Stomach (tissue), 4 donors: ENCODE results near the gene CAPN2.

Experiments
- CTCF ChIP-seq, 7 experiments: fragments of 450-650 bp in 4 of 7; fragments of 200-600 bp in 3 of 7; sonication (generic) in 3 of 7; IDR thresholded peaks; one replicate each; pipeline ENCODE4 v1.5.1; 2016 to 2019; ENCODE audit warnings: antibody characterized with exemption in 7 of 7, control low read depth in 2 of 7, mild to moderate bottlenecking in 1 of 7
- EP300 ChIP-seq: sonication (generic); formaldehyde crosslinking; IDR thresholded peaks from one replicate; pipeline ENCODE4 v1.6.1; 2017; ENCODE audit warnings: antibody characterized with exemption
- POLR2A ChIP-seq, 4 donors: fragments of 450-650 bp; IDR thresholded peaks; one replicate each; pipeline ENCODE4 v1.6.1; 2016; ENCODE audit warnings: antibody characterized with exemption in 4 of 4, control low read depth in 2 of 4, mild to moderate bottlenecking in 1 of 4, moderate library complexity in 1 of 4
- POLR2AphosphoS5 ChIP-seq, 3 donors: sonication (generic); formaldehyde crosslinking; IDR thresholded peaks; one replicate each; pipeline ENCODE4 v1.6.1; 2016; ENCODE audit warnings: antibody characterized with exemption in 3 of 3

DNA sequence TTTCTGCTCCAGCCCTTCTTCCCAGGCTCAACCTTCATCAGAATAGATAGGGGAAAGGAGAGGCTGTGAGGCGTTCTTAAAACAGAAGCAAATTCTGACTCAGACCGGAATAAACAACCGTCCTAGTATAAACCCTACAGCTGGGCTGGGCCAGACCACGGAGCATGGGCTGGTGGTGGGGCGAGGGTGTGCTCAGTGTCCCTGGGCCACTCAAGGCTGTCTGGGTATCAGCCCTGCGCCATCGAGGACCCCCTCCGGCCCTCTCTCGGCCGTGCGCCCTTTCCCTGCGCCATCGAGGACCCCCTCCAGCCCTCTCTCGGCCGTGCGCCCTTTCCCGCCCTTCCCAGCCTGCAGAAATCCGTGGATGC, 36.0 kb downstream of the CAPN2 start:
- TF ChIP-seq POLR2AphosphoS5 (IDR thresholded peaks at IDR 0.05) (peak in 1 of 3 donors; percentile 2), CTCF (IDR thresholded peaks at IDR 0.05) (no peak), EP300 (no peak), POLR2A (IDR thresholded peaks at IDR 0.05) (no peak)
